ENCODE results near the gene LYZL2.
"Not testable (repeated sequence)": the region's sequence is repeated elsewhere in the genome, so short reads cannot be mapped to it uniquely, and the experiment has no call there.

GRCh38 chr10:30651470-30652397 lies 22.2 kb upstream of the LYZL2 start:
- not testable (repeated sequence) for TF ChIP-seq POLR2A, CTCF (IDR thresholded peaks at IDR 0.05)
